CD4-positive, alpha-beta T cell (primary cell): ENCODE data around the gene MAN2A1. TPM values are rescaled to one million over a fixed set of nuclear protein-coding genes. Genes with fewer than 3 reads are reported as not detected.

Experiments
- ATAC-seq: fragments of 200-7000 bp; cut with Tn5 transposase; one replicate; pipeline ENCODE4 v1.10.0; 2022; ENCODE audit warnings: mild to moderate bottlenecking; ENCODE audit not compliant: poor library complexity
- CTCF ChIA-PET: fragments of 350-600 bp; sonication (Branson Sonifier 250); formaldehyde crosslinking; loops from one replicate; lab custom pipeline; 2021; ENCODE audit warnings: antibody characterized with exemption, inconsistent platforms; lab: Charles Lee
- POLR2A ChIA-PET: fragments of 350-600 bp; sonication (Branson Sonifier 250); formaldehyde crosslinking; loops from one replicate; lab custom pipeline; 2021; ENCODE audit warnings: antibody characterized with exemption, inconsistent platforms; lab: Charles Lee
- DNase-seq, 14 experiments: peaks; one replicate each; pipeline ENCODE4 v3.0.0-alpha.2; 2013 to 2020; ENCODE audit warnings: mixed read lengths in 2 of 14
- H3K27ac ChIP-seq, 2 donors: one replicate each; pipeline versions ENCODE4 v1.5.1 to v1.7.0; 2013; ENCODE audit warnings: low read length in 2 of 2, low read depth in 1 of 2, mild to moderate bottlenecking in 1 of 2
- H3K27me3 ChIP-seq, 2 experiments: 1 replicate in 1 of 2; 2 replicates in 1 of 2; pipeline versions ENCODE4 v1.6.1 to v1.7.0; 2013; ENCODE audit warnings: low read length in 2 of 2, control low read depth in 1 of 2, mild to moderate bottlenecking in 1 of 2, moderate library complexity in 1 of 2; ENCODE audit not compliant: insufficient read depth in 2 of 2, control insufficient read depth in 1 of 2
- H3K36me3 ChIP-seq: one replicate; pipeline ENCODE4 v1.6.1; 2013; ENCODE audit warnings: low read length, control low read depth; ENCODE audit not compliant: insufficient read depth
- H3K4me1 ChIP-seq: one replicate; pipeline ENCODE4 v1.6.1; 2013; ENCODE audit warnings: low read length, control low read depth; ENCODE audit not compliant: insufficient read depth
- H3K4me3 ChIP-seq: one replicate; pipeline ENCODE4 v1.5.1; 2013; ENCODE audit warnings: mild to moderate bottlenecking, low read length, moderate library complexity
- H3K9me3 ChIP-seq, 2 experiments: 1 replicate in 1 of 2; 2 replicates in 1 of 2; pipeline versions ENCODE4 v1.6.1 to v1.7.0; 2013; ENCODE audit warnings: low read length in 2 of 2, mild to moderate bottlenecking in 2 of 2, control low read depth in 1 of 2, moderate library complexity in 1 of 2; ENCODE audit not compliant: control insufficient read depth in 1 of 2, insufficient read depth in 1 of 2
- H3K27ac Mint-ChIP-seq: one replicate; pipeline ENCODE4 v1.8.0; 2020; ENCODE audit warnings: mixed read lengths
- H3K27me3 Mint-ChIP-seq: one replicate; pipeline ENCODE4 v1.8.0; 2021; ENCODE audit warnings: mixed read lengths
- H3K36me3 Mint-ChIP-seq: one replicate; pipeline ENCODE4 v1.8.0; 2021; ENCODE audit warnings: low read depth, mixed read lengths
- H3K4me1 Mint-ChIP-seq: one replicate; pipeline ENCODE4 v1.8.0; 2021; ENCODE audit warnings: low read depth, mixed read lengths
- H3K4me3 Mint-ChIP-seq: one replicate; pipeline ENCODE4 v1.8.0; 2020; ENCODE audit warnings: mild to moderate bottlenecking, mixed read lengths
- H3K9me3 Mint-ChIP-seq: one replicate; pipeline ENCODE4 v1.8.0; 2020; ENCODE audit warnings: mixed read lengths
- CTCF ChIP-seq: fragments of 200-600 bp; IDR thresholded peaks from one replicate; pipeline ENCODE4 v1.8.0; 2022; ENCODE audit warnings: antibody characterized with exemption, mild to moderate bottlenecking
- intact Hi-C, 2 experiments: fragments of 100-400 bp; cut with DNase I in 1 of 2; cut with micrococcal nuclease in 1 of 2; formaldehyde crosslinking; loops; one replicate each; pipeline versions ENCODE4 v1.15.1 to v1.9.0; 2023 to 2025; cut with DNase I, micrococcal nuclease
- total RNA-seq, 174 experiments: library from RNA in 2 of 174; stranded (reverse) in 2 of 174; gene quantifications; one replicate each; pipeline ENCODE4 v1.2.3 and lab custom pipeline; 2021 to 2026

Gene MAN2A1
- total RNA-seq, 2 experiments from 2014 or later, result 50.6 to 52.7 TPM

- CTCF ChIA-PET, result no interaction called here
- peaks cover 61% of the 10 kb centered on the region for H3K4me1 Mint-ChIP-seq
- no peak overlapping the region for H3K4me3 Mint-ChIP-seq
- H3K36me3 Mint-ChIP-seq, result peaks cover 80% of the 10 kb centered on the region
- Histone ChIP-seq H3K36me3 (peaks cover 4% of the 10 kb centered on the region), H3K27ac (no peak overlapping the region), H3K4me1 (no peaks in the 10 kb centered on the region), H3K27me3 (no peaks in the 10 kb centered on the region), H3K4me3 (no peak overlapping the region), H3K9me3 (no peaks in the 10 kb centered on the region)
- TF ChIP-seq CTCF, result no peak
- ATAC-seq, result no peak
- POLR2A ChIA-PET, result no interaction called here
- H3K27ac Mint-ChIP-seq, result no peak overlapping the region
- H3K9me3 Mint-ChIP-seq, result no peaks in the 10 kb centered on the region
- no peak for DNase-seq
- no peaks in the 10 kb centered on the region for H3K27me3 Mint-ChIP-seq
- intact Hi-C loops, result no loop called here
Measured at GRCh38 chr5:109725135-109725534, 35.4 kb downstream of the MAN2A1 start.

GRCh38 chr5:109739741-109740728 is 50.3 kb downstream of the MAN2A1 start:
- ChIA-PET POLR2A (interaction anchor here (1.2 kb wide), 1 partner anchor 182 kb away, joined by 3 read pairs; no protein-coding TSS in a partner anchor), CTCF (interaction anchor here (1.2 kb wide), 1 partner anchor 9 kb away, joined by 3 read pairs; no protein-coding TSS in a partner anchor)
- DNase-seq (no peak), ATAC-seq (no peak)
- no peak overlapping the region for H3K4me3 Mint-ChIP-seq
- peaks cover 73% of the 10 kb centered on the region for H3K4me1 Mint-ChIP-seq
- Histone ChIP-seq H3K36me3 (peaks cover 19% of the 10 kb centered on the region), H3K27me3 (no peaks in the 10 kb centered on the region), H3K27ac (no peak overlapping the region), H3K4me3 (no peak overlapping the region), H3K4me1 (peaks cover 5% of the 10 kb centered on the region), H3K9me3 (no peaks in the 10 kb centered on the region)
- peaks cover 81% of the 10 kb centered on the region for H3K36me3 Mint-ChIP-seq
- no peaks in the 10 kb centered on the region for H3K9me3 Mint-ChIP-seq
- H3K27ac Mint-ChIP-seq, result no peak overlapping the region
- no peak for TF ChIP-seq CTCF
- intact Hi-C loops, result no loop called here
- H3K27me3 Mint-ChIP-seq, result no peaks in the 10 kb centered on the region

DNA sequence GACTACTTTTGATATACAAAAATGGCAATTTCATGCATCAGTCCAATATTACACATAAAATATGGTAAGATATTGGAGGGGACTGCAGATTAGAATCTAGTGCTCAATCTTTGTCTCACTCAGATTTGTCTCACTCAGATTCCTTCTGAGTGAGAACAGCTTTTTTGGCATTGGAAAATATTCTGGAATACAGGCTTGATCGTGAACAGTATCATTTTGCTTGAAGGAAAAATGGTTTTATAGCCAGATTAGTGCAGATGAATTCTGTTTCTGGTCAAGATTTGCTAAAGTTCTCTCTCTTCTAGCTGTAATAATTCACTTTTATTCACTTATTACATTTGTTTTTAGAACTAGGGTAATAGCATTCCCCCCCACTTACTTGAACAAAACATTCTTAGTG is 51.2 kb downstream of the MAN2A1 start:
- Mint-ChIP-seq H3K4me1 (peaks cover 74% of the 10 kb centered on the region), H3K9me3 (no peaks in the 10 kb centered on the region), H3K36me3 (peaks cover 73% of the 10 kb centered on the region), H3K4me3 (no peak overlapping the region), H3K27me3 (no peaks in the 10 kb centered on the region), H3K27ac (no peak overlapping the region)
- CTCF ChIA-PET, result interaction anchor here (1.0 kb wide), 1 partner anchor 10 kb away, joined by 5 read pairs; no protein-coding TSS in a partner anchor
- Histone ChIP-seq H3K36me3 (peaks cover 19% of the 10 kb centered on the region), H3K27ac (no peak overlapping the region), H3K4me1 (peaks cover 5% of the 10 kb centered on the region), H3K9me3 (no peaks in the 10 kb centered on the region), H3K4me3 (no peak overlapping the region), H3K27me3 (no peaks in the 10 kb centered on the region)
- DNase-seq (no peak), ATAC-seq (no peak)
- intact Hi-C loops, result no loop called here
- POLR2A ChIA-PET, result interaction anchor here (0.6 kb wide), 1 partner anchor 49 kb away, joined by 3 read pairs; no protein-coding TSS in a partner anchor
- no peak for TF ChIP-seq CTCF
